ENCODE data around the gene HLA-G.
A peak's percentile ranks its signal among the peaks of the same experiment; 100 is the strongest.
"Not testable (repeated sequence)": the region's sequence is repeated elsewhere in the genome, so short reads cannot be mapped to it uniquely, and the experiment has no call there.

Gene HLA-G

GRCh38 chr6:29827579-29828470 is at the start of gene HLA-G:
HLA-G (plus strand) TSS chr6:29827825; CDS start chr6:29827845, 20 bp downstream.
- no peak for DNase-seq

GRCh38 chr6:29780019-29780698 is 47.5 kb upstream of the HLA-G start:
- DNase-seq, result not testable (repeated sequence)

- DNase-seq, result no peak
Measured at GRCh38 chr6:29789176-29789575, 38.4 kb upstream of the HLA-G start.

GRCh38 chr6:29790626-29791025 is 37.0 kb upstream of the HLA-G start:
- no peak for DNase-seq

- DNase-seq, result no peak
Measured at GRCh38 chr6:29791162-29791561, 36.5 kb upstream of the HLA-G start.

GRCh38 chr6:29791786-29792122 is 35.9 kb upstream of the HLA-G start:
- no peak for DNase-seq

- DNase-seq, result peak; percentile 40
Measured at GRCh38 chr6:29792123-29793035, 35.2 kb upstream of the HLA-G start.

GRCh38 chr6:29793036-29793356 is 34.6 kb upstream of the HLA-G start:
- DNase-seq, result peak; percentile 15

GRCh38 chr6:29793796-29794195 is 33.8 kb upstream of the HLA-G start:
- DNase-seq, result no peak

- DNase-seq, result no peak
Measured at GRCh38 chr6:29796026-29796425, 31.6 kb upstream of the HLA-G start.

- no peak for DNase-seq
Measured at GRCh38 chr6:29797135-29797534, 30.5 kb upstream of the HLA-G start.

GRCh38 chr6:29797966-29798365 is 29.7 kb upstream of the HLA-G start:
- no peak for DNase-seq

- no peak for DNase-seq
Measured at GRCh38 chr6:29800254-29800653, 27.4 kb upstream of the HLA-G start.

GRCh38 chr6:29806387-29806786 is 21.2 kb upstream of the HLA-G start:
- no peak for DNase-seq

- DNase-seq, result no peak
Measured at GRCh38 chr6:29809249-29809648, 18.4 kb upstream of the HLA-G start.

- no peak for DNase-seq
Measured at GRCh38 chr6:29810371-29810770, 17.3 kb upstream of the HLA-G start.

- no peak for DNase-seq
Measured at GRCh38 chr6:29811377-29811776, 16.2 kb upstream of the HLA-G start.

- no peak for DNase-seq
Measured at GRCh38 chr6:29813066-29813465, 14.6 kb upstream of the HLA-G start.

GRCh38 chr6:29813809-29814208 is 13.8 kb upstream of the HLA-G start:
- DNase-seq, result no peak

GRCh38 chr6:29814379-29815117 is 13.1 kb upstream of the HLA-G start:
- DNase-seq, result no peak

- DNase-seq, result no peak
Measured at GRCh38 chr6:29815118-29815750, 12.4 kb upstream of the HLA-G start.

- no peak for DNase-seq
Measured at GRCh38 chr6:29816030-29816429, 11.6 kb upstream of the HLA-G start.

Data from 8988T (cell line).